ENCODE data around the gene MLEC.

The MLEC gene

DNA sequence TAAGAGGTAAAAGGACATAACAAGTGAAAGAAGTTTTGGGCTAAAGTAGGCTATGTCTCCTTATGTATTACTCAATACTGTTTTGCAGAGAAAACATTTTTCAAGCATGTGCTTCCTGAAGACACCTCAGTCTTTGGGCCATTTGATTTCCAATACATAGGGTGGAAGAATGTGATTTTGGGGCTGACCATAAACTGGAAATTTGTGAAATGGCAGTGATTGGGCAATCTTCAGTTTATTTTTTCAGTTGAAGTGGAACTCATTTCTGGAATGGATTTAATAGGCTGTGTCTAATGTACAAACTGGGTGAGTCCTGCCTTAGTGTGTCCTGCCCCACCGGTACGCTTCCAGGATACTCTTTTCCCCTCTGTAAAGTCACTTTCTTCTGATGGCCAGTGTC is 35.8 kb downstream of the MLEC start:
- TF ChIP-seq SIN3A (IDR thresholded peaks at IDR 0.05; ENCODE audit: borderline replicate concordance, insufficient read depth, low read length): no peak
- no peak for TF ChIP-seq TAF1 (IDR thresholded peaks at IDR 0.05; ENCODE audit: borderline replicate concordance, insufficient read depth, low read length)
- TF ChIP-seq REST (IDR thresholded peaks at IDR 0.05; ENCODE audit: insufficient read depth in 1 of 2, low read depth in 2 of 2, low read length in 2 of 2): no peak
- no peak for TF ChIP-seq POLR2AphosphoS5 (IDR thresholded peaks at IDR 0.05; ENCODE audit: low read depth, low read length)
- TF ChIP-seq FOXP2 (optimal IDR thresholded peaks at IDR 0.05; ENCODE audit: borderline replicate concordance, extremely low read depth, extremely low read length, insufficient read depth): no peak

- TF ChIP-seq REST (IDR thresholded peaks at IDR 0.05; ENCODE audit: insufficient read depth in 1 of 2, low read depth in 2 of 2, low read length in 2 of 2) (no peak), TAF1 (IDR thresholded peaks at IDR 0.05; ENCODE audit: borderline replicate concordance, insufficient read depth, low read length) (no peak), FOXP2 (optimal IDR thresholded peaks at IDR 0.05; ENCODE audit: borderline replicate concordance, extremely low read depth, extremely low read length, insufficient read depth) (no peak), SIN3A (IDR thresholded peaks at IDR 0.05; ENCODE audit: borderline replicate concordance, insufficient read depth, low read length) (no peak), POLR2AphosphoS5 (IDR thresholded peaks at IDR 0.05; ENCODE audit: low read depth, low read length) (no peak)
Measured at GRCh38 chr12:120724720-120725119, 37.8 kb downstream of the MLEC start.

- TF ChIP-seq SIN3A (IDR thresholded peaks at IDR 0.05; ENCODE audit: borderline replicate concordance, insufficient read depth, low read length): no peak
- TF ChIP-seq FOXP2 (optimal IDR thresholded peaks at IDR 0.05; ENCODE audit: borderline replicate concordance, extremely low read depth, extremely low read length, insufficient read depth): no peak
- no peak for TF ChIP-seq POLR2AphosphoS5 (IDR thresholded peaks at IDR 0.05; ENCODE audit: low read depth, low read length)
- no peak for TF ChIP-seq REST (IDR thresholded peaks at IDR 0.05; ENCODE audit: insufficient read depth in 1 of 2, low read depth in 2 of 2, low read length in 2 of 2)
- no peak for TF ChIP-seq TAF1 (IDR thresholded peaks at IDR 0.05; ENCODE audit: borderline replicate concordance, insufficient read depth, low read length)
Measured at GRCh38 chr12:120725151-120725658, 38.3 kb downstream of the MLEC start.

- TF ChIP-seq SIN3A (IDR thresholded peaks at IDR 0.05; ENCODE audit: borderline replicate concordance, insufficient read depth, low read length): no peak
- TF ChIP-seq TAF1 (IDR thresholded peaks at IDR 0.05; ENCODE audit: borderline replicate concordance, insufficient read depth, low read length): no peak
- peak; percentile 76; the same call in 1 of the 2 replicates for TF ChIP-seq POLR2AphosphoS5 (IDR thresholded peaks at IDR 0.05; ENCODE audit: low read depth, low read length)
- peak; percentile 63 for TF ChIP-seq FOXP2 (optimal IDR thresholded peaks at IDR 0.05; ENCODE audit: borderline replicate concordance, extremely low read depth, extremely low read length, insufficient read depth)
- TF ChIP-seq REST (IDR thresholded peaks at IDR 0.05; ENCODE audit: insufficient read depth in 1 of 2, low read depth in 2 of 2, low read length in 2 of 2): no peak
Measured at GRCh38 chr12:120725659-120726509, 38.9 kb downstream of the MLEC start, which contains the start of gene ACADS. Gene ACADS, plus strand, starts transcription at chr12:120725826. Its CDS starts 60 bp downstream, at chr12:120725886.
